GM19043 (cell line): Measurements from ENCODE around the gene GRIN2D.

Source experiments
- ATAC-seq: cut with Tn5 transposase; IDR thresholded peaks from one replicate; pipeline ENCODE4 v1.9.1; 2021; ENCODE audit warnings: low read depth; ENCODE audit not compliant: unreplicated experiment

The GRIN2D gene

GRCh38 chr19:48396824-48397176, 3.3 kb downstream of the GRIN2D start:
- ATAC-seq: no peak

GRCh38 chr19:48397263-48398101, 4.0 kb downstream of the GRIN2D start:
- no peak for ATAC-seq

GRCh38 chr19:48398102-48398374, 4.6 kb downstream of the GRIN2D start:
- no peak for ATAC-seq

GRCh38 chr19:48398375-48399235, 5.1 kb downstream of the GRIN2D start:
- ATAC-seq: no peak

GRCh38 chr19:48400018-48400742, 6.7 kb downstream of the GRIN2D start:
- ATAC-seq: no peak

- ATAC-seq: no peak
Observed at GRCh38 chr19:48401287-48401686, 7.8 kb downstream of the GRIN2D start.

GRCh38 chr19:48403606-48404005, 10.1 kb downstream of the GRIN2D start:
- no peak for ATAC-seq

GRCh38 chr19:48405010-48405659, 11.7 kb downstream of the GRIN2D start:
- no peak for ATAC-seq

GRCh38 chr19:48405850-48406249, 12.4 kb downstream of the GRIN2D start:
- ATAC-seq: no peak

GRCh38 chr19:48413879-48414587, 20.6 kb downstream of the GRIN2D start:
- no peak for ATAC-seq

GRCh38 chr19:48415395-48415794, 21.9 kb downstream of the GRIN2D start:
- no peak for ATAC-seq

GRCh38 chr19:48415806-48416221, 22.3 kb downstream of the GRIN2D start:
- ATAC-seq: no peak

GRCh38 chr19:48417421-48417820, 24.0 kb downstream of the GRIN2D start:
- ATAC-seq: no peak

GRCh38 chr19:48418317-48419064, 25.0 kb downstream of the GRIN2D start:
- ATAC-seq: no peak

GRCh38 chr19:48419158-48419920, 25.9 kb downstream of the GRIN2D start:
- no peak for ATAC-seq

- no peak for ATAC-seq
Observed at GRCh38 chr19:48421548-48421947, 28.1 kb downstream of the GRIN2D start.

GRCh38 chr19:48424694-48425219, 31.3 kb downstream of the GRIN2D start:
- ATAC-seq: no peak

- ATAC-seq: no peak
Observed at GRCh38 chr19:48428670-48429069, 35.2 kb downstream of the GRIN2D start.
